Cardiac muscle cell (in vitro differentiated cells and primary cell): Measurements from ENCODE around the gene CDH4. TPM values are rescaled to one million over a fixed set of nuclear protein-coding genes. Genes with fewer than 3 reads are reported as not detected.

Experiments used
- DNase-seq, 2 donors: peaks; one replicate each; pipeline versions ENCODE4 v3.0.0 to v3.0.0-alpha.2; 2010 to 2017; ENCODE audit warnings: low read depth in 1 of 2, low spot score in 1 of 2
- H3K27ac ChIP-seq: fragments of 200-600 bp; sonication (generic); 2 replicates; pipeline ENCODE4 v1.5.1; 2016
- H3K27me3 ChIP-seq: fragments of 200-600 bp; sonication (generic); 2 replicates; pipeline ENCODE4 v1.6.0; 2016; ENCODE audit warnings: control low read depth
- H3K36me3 ChIP-seq: fragments of 200-600 bp; sonication (generic); 2 replicates; pipeline ENCODE4 v1.5.1; 2016; ENCODE audit warnings: control low read depth
- H3K4me1 ChIP-seq: fragments of 200-600 bp; sonication (generic); 2 replicates; pipeline ENCODE4 v1.8.1; 2017; ENCODE audit warnings: low read depth, mild to moderate bottlenecking, mixed run types
- H3K4me3 ChIP-seq: fragments of 200-600 bp; sonication (generic); 2 replicates; pipeline ENCODE4 v1.5.1; 2016; ENCODE audit warnings: mild to moderate bottlenecking
- H3K9me3 ChIP-seq: fragments of 200-600 bp; sonication (generic); 2 replicates; pipeline ENCODE4 v1.5.1; 2017; ENCODE audit warnings: low read depth, mild to moderate bottlenecking, control low read depth
- polyA plus RNA-seq: library from polyadenylated mRNA; unstranded; fragments of >200 nt; fragmentation: Nextera tagmentation; extraction: Ambion mirVana; gene quantifications from 2 replicates; pipeline ENCODE4 v1.2.1, GENCODE V29; 2016
- total RNA-seq: library from RNA; depleted of rRNA; stranded (reverse); fragments of >200 nt; gene quantifications from 2 replicates; pipeline ENCODE4 v1.2.3, GENCODE V29; 2016
- TF ChIP-seq, protein P1 (sequence below): IDR thresholded peaks from 2 replicates; pipeline ENCODE4 v1.5.1; 2012; ENCODE audit warnings: low read depth, mild to moderate bottlenecking, low read length

The CDH4 gene
- total and polyA plus RNA-seq, 2 experiments from 2014 or later: 0.43 to 0.80 TPM

DNA sequence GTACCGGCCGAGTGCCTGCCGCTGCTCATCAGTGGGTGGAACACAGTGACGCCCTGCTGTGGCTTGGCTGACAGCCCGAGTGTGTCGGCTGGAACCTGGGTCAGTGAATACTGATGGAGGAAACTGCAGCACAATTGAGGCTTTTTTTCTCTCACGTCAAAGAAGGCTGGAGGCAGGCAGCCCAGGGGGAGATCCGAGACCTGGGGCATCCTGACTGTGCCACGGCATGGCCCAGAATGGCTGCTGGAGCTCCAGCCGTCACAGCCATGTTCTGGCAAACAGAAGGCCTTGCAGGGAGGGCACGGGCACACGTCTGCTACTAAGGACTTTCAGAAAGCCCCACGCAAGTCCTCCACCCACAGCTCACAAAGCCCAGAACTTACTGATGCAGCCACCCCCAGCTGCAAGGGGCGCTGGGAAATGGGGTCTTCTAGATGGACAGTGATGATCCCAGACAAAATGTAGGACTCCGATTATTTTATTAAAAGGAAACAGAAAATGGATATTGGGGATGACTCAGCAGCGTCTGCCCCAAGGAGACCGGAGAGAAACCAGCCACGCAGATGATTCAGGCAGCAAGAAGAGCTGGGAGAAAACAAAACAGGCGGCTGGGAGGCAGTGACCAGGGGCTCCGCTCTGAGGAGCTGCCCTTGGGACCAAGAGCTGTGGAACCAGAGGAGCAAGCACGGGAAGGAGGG, 673.6 kb downstream of the CDH4 start:
- Histone ChIP-seq H3K4me3 (no peak overlapping the region), H3K27me3 (no peaks in the 10 kb centered on the region), H3K4me1 (no peaks in the 10 kb centered on the region), H3K9me3 (no peaks in the 10 kb centered on the region), H3K27ac (no peak overlapping the region), H3K36me3 (no peaks in the 10 kb centered on the region)
- TF ChIP-seq, protein P1, sequence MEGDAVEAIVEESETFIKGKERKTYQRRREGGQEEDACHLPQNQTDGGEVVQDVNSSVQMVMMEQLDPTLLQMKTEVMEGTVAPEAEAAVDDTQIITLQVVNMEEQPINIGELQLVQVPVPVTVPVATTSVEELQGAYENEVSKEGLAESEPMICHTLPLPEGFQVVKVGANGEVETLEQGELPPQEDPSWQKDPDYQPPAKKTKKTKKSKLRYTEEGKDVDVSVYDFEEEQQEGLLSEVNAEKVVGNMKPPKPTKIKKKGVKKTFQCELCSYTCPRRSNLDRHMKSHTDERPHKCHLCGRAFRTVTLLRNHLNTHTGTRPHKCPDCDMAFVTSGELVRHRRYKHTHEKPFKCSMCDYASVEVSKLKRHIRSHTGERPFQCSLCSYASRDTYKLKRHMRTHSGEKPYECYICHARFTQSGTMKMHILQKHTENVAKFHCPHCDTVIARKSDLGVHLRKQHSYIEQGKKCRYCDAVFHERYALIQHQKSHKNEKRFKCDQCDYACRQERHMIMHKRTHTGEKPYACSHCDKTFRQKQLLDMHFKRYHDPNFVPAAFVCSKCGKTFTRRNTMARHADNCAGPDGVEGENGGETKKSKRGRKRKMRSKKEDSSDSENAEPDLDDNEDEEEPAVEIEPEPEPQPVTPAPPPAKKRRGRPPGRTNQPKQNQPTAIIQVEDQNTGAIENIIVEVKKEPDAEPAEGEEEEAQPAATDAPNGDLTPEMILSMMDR: no peak
- DNase-seq: peak in 1 of 2 donors; percentile 55

- TF ChIP-seq, protein P1: no peak
- Histone ChIP-seq H3K27me3 (no peaks in the 10 kb centered on the region), H3K4me1 (no peaks in the 10 kb centered on the region), H3K36me3 (no peaks in the 10 kb centered on the region), H3K9me3 (no peaks in the 10 kb centered on the region), H3K4me3 (no peak overlapping the region), H3K27ac (no peak overlapping the region)
- no peak for DNase-seq
Observed at GRCh38 chr20:61926253-61926613, 674.2 kb downstream of the CDH4 start.

DNA sequence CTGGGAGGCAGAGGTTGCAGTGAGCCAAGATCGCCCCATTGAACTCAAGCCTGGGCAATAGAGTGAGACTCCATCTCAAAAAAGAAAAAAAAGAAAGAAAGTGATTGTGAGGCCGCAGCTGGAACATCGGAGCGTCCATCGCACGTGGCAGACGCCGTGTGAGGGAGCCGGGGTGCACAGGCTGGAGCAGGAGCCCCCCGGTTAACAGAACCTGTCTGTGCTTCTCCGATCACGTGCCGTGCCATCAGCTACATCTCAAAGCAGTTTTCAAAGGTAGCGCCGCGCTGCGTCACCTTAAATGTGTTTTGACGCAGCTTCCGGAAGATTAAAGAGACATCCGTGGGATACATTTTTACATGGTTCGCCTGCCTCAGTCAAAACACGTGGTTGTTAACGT, 674.7 kb downstream of the CDH4 start:
- TF ChIP-seq, protein P1: no peak
- Histone ChIP-seq H3K4me1 (no peaks in the 10 kb centered on the region), H3K36me3 (no peaks in the 10 kb centered on the region), H3K27me3 (no peaks in the 10 kb centered on the region), H3K9me3 (no peaks in the 10 kb centered on the region), H3K27ac (no peak overlapping the region), H3K4me3 (no peak overlapping the region)
- no peak for DNase-seq

DNA sequence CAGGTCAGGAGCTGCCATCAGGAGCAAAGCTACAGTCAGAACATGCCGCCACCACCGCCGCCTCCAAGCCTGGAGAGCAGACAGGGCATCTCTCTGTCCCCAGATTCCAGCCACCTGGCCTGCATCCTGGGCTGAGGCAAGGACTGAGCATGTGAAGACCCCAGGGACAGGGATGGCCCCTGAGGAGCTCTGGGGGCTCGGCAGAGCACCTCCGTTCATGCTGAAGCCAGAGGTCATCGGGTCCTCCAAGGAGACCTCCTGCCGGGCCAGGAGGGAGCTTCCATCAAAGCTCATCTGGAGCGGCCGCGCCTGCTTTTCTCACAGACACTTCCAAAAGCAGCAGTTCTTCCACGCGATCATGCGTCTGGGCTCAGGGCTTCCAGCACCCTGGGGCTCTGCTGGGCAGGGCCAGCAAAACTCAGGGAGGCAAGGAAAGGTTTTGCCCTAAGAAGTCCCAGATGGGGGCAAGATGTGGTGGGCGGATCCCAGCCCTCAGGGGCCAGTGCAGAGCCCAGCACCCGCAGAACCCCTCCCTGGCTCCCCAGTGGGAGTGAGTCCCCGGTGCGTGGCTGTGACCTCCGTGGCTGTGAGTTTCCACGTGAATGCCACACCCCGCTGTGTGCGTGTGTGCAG, 675.2 kb downstream of the CDH4 start:
- Histone ChIP-seq H3K36me3 (no peaks in the 10 kb centered on the region), H3K9me3 (no peaks in the 10 kb centered on the region), H3K27ac (no peak overlapping the region), H3K27me3 (no peaks in the 10 kb centered on the region), H3K4me3 (no peak overlapping the region), H3K4me1 (no peaks in the 10 kb centered on the region)
- no peak for DNase-seq
- TF ChIP-seq, protein P1: no peak

GRCh38 chr20:61927826-61928541, 675.9 kb downstream of the CDH4 start:
- no peaks in the 10 kb centered on the region for H3K4me1 ChIP-seq
- no peak overlapping the region for H3K27ac ChIP-seq
- H3K9me3 ChIP-seq: no peaks in the 10 kb centered on the region
- no peak for DNase-seq
- H3K4me3 ChIP-seq: no peak overlapping the region
- H3K27me3 ChIP-seq: no peaks in the 10 kb centered on the region
- no peaks in the 10 kb centered on the region for H3K36me3 ChIP-seq
- TF ChIP-seq, protein P1: no peak
